Hepatocyte (in vitro differentiated cells): ENCODE data around the gene PNPLA4. TPM values are rescaled to one million over a fixed set of nuclear protein-coding genes. Genes with fewer than 3 reads are reported as not detected.

Experiments used
- DNase-seq: peaks from one replicate; pipeline ENCODE4 v3.0.0-alpha.2; 2016; ENCODE audit warnings: low spot score
- H2AFZ ChIP-seq: fragments of 200-600 bp; sonication (generic); 2 replicates; pipeline ENCODE4 v1.6.0; 2016; ENCODE audit warnings: antibody characterized with exemption, mild to moderate bottlenecking
- H3K27ac ChIP-seq: fragments of 200-600 bp; sonication (generic); 2 replicates; pipeline ENCODE4 v1.5.1; 2016; ENCODE audit warnings: mild to moderate bottlenecking
- H3K27me3 ChIP-seq: fragments of 200-600 bp; sonication (generic); 2 replicates; pipeline ENCODE4 v1.6.1; 2016
- H3K36me3 ChIP-seq: fragments of 200-600 bp; sonication (generic); replicated peaks from 2 replicates; pipeline ENCODE4 v1.5.1; 2016; ENCODE audit warnings: low read depth; ENCODE audit not compliant: insufficient read depth
- H3K4me1 ChIP-seq: fragments of 200-600 bp; sonication (generic); 2 replicates; pipeline ENCODE4 v1.5.1; 2016; ENCODE audit warnings: mild to moderate bottlenecking, moderate library complexity; ENCODE audit not compliant: insufficient read depth
- H3K4me2 ChIP-seq: fragments of 200-600 bp; sonication (generic); 2 replicates; pipeline ENCODE4 v1.6.0; 2016
- H3K4me3 ChIP-seq: fragments of 200-600 bp; sonication (generic); 2 replicates; pipeline ENCODE4 v1.5.1; 2016; ENCODE audit warnings: mild to moderate bottlenecking
- H3K79me2 ChIP-seq: fragments of 200-600 bp; sonication (generic); 2 replicates; pipeline ENCODE4 v1.6.0; 2017; ENCODE audit warnings: mild to moderate bottlenecking
- H3K9me2 ChIP-seq: fragments of 200-600 bp; sonication (generic); replicated peaks from 2 replicates; pipeline ENCODE4 v1.6.0; 2017; ENCODE audit warnings: mild to moderate bottlenecking; ENCODE audit not compliant: insufficient read depth
- H3K9me3 ChIP-seq: fragments of 200-600 bp; sonication (generic); 2 replicates; pipeline ENCODE4 v1.5.1; 2016; ENCODE audit warnings: low read depth, mild to moderate bottlenecking
- H4K20me1 ChIP-seq: fragments of 200-600 bp; sonication (generic); 2 replicates; pipeline ENCODE4 v1.6.0; 2016; ENCODE audit warnings: mild to moderate bottlenecking; ENCODE audit not compliant: insufficient read depth, poor library complexity, severe bottlenecking
- CTCF ChIP-seq: fragments of 200-600 bp; sonication (generic); IDR thresholded peaks from 2 replicates; pipeline ENCODE4 v1.5.1; 2016; ENCODE audit warnings: antibody characterized with exemption, mild to moderate bottlenecking; ENCODE audit not compliant: poor library complexity
- EZH2 ChIP-seq: fragments of 200-600 bp; sonication (generic); IDR thresholded peaks from 2 replicates; pipeline ENCODE4 v1.6.1; 2016; ENCODE audit warnings: antibody characterized with exemption, mild to moderate bottlenecking, borderline replicate concordance
- EZH2phosphoT487 ChIP-seq: fragments of 200-600 bp; sonication (generic); IDR thresholded peaks from one replicate; pipeline ENCODE4 v1.6.1; 2018; ENCODE audit warnings: antibody characterized with exemption, mild to moderate bottlenecking, low read depth, moderate library complexity; ENCODE audit not compliant: unreplicated experiment, severe bottlenecking
- WGBS: methylation state at CpG from one replicate; pipeline ENCODE4 v1.1.6; 2016; ENCODE audit warnings: low lambda C conversion rate; ENCODE audit errors: missing lambda C conversion rate; 5-methylcytosine and 5-hydroxymethylcytosine counted together
- polyA plus RNA-seq: library from polyadenylated mRNA; unstranded; fragments of >200 nt; fragmentation: Nextera tagmentation; extraction: Ambion mirVana; gene quantifications from 2 replicates; pipeline ENCODE4 v1.2.1, GENCODE V29; 2016
- total RNA-seq: library from RNA; depleted of rRNA; stranded (reverse); fragments of >200 nt; gene quantifications from 2 replicates; pipeline ENCODE4 v1.2.3, GENCODE V29; 2014

Gene PNPLA4
- total and polyA plus RNA-seq, 2 experiments from 2014 or later: 19.8 to 30.3 TPM

- TF ChIP-seq EZH2 (no peak), EZH2phosphoT487 (no peak), CTCF (no peak)
- Histone ChIP-seq H3K4me2 (no peak overlapping the region), H3K4me3 (no peak overlapping the region), H3K9me2 (no peaks in the 10 kb centered on the region), H3K27me3 (no peaks in the 10 kb centered on the region), H3K27ac (no peak overlapping the region), H3K4me1 (no peaks in the 10 kb centered on the region), H3K36me3 (no peaks in the 10 kb centered on the region), H4K20me1 (no peaks in the 10 kb centered on the region), H3K79me2 (no peaks in the 10 kb centered on the region), H3K9me3 (no peaks in the 10 kb centered on the region), H2AFZ (no peak overlapping the region)
- WGBS: 89% methylated on average over 5 of the region's 5 CpGs
- no peak for DNase-seq
Observed at GRCh38 chrX:7908821-7909220, 18.4 kb downstream of the PNPLA4 start.

- H3K27me3 ChIP-seq: no peaks in the 10 kb centered on the region
- H2AFZ ChIP-seq: no peak overlapping the region
- H3K4me2 ChIP-seq: no peak overlapping the region
- no peaks in the 10 kb centered on the region for H4K20me1 ChIP-seq
- no peaks in the 10 kb centered on the region for H3K36me3 ChIP-seq
- no peaks in the 10 kb centered on the region for H3K4me1 ChIP-seq
- H3K79me2 ChIP-seq: no peaks in the 10 kb centered on the region
- WGBS: 83% methylated on average over 3 of the region's 3 CpGs
- no peak overlapping the region for H3K27ac ChIP-seq
- H3K9me3 ChIP-seq: no peaks in the 10 kb centered on the region
- no peak overlapping the region for H3K4me3 ChIP-seq
- no peaks in the 10 kb centered on the region for H3K9me2 ChIP-seq
- TF ChIP-seq CTCF (no peak), EZH2phosphoT487 (no peak), EZH2 (no peak)
- no peak for DNase-seq
Observed at GRCh38 chrX:7904562-7904961, 22.7 kb downstream of the PNPLA4 start.

GRCh38 chrX:7891928-7892327 lies 35.3 kb downstream of the PNPLA4 start:
- no peak overlapping the region for H3K4me3 ChIP-seq
- no peak for DNase-seq
- H3K9me3 ChIP-seq: no peaks in the 10 kb centered on the region
- H3K79me2 ChIP-seq: no peaks in the 10 kb centered on the region
- H3K4me1 ChIP-seq: no peaks in the 10 kb centered on the region
- no peak overlapping the region for H3K4me2 ChIP-seq
- no peak overlapping the region for H2AFZ ChIP-seq
- no peaks in the 10 kb centered on the region for H3K9me2 ChIP-seq
- TF ChIP-seq EZH2 (no peak), CTCF (no peak), EZH2phosphoT487 (no peak)
- no peaks in the 10 kb centered on the region for H3K27me3 ChIP-seq
- WGBS: 69% methylated on average over 9 of the region's 9 CpGs
- H4K20me1 ChIP-seq: no peaks in the 10 kb centered on the region
- H3K27ac ChIP-seq: no peak overlapping the region
- H3K36me3 ChIP-seq: no peaks in the 10 kb centered on the region

- Histone ChIP-seq H3K79me2 (no peaks in the 10 kb centered on the region), H3K9me2 (no peaks in the 10 kb centered on the region), H3K4me1 (no peaks in the 10 kb centered on the region), H3K27me3 (no peaks in the 10 kb centered on the region), H4K20me1 (no peaks in the 10 kb centered on the region), H3K4me3 (no peak overlapping the region), H3K27ac (no peak overlapping the region), H2AFZ (no peak overlapping the region), H3K9me3 (no peaks in the 10 kb centered on the region), H3K36me3 (no peaks in the 10 kb centered on the region), H3K4me2 (no peak overlapping the region)
- 50% methylated on average over 2 of the region's 2 CpGs for WGBS
- TF ChIP-seq CTCF (no peak), EZH2phosphoT487 (no peak), EZH2 (no peak)
- DNase-seq: no peak
Observed at GRCh38 chrX:7889680-7890079, 37.5 kb downstream of the PNPLA4 start.
